Measurements from ENCODE around the gene DEPDC7. TPM values are rescaled to one million over a fixed set of nuclear protein-coding genes. Genes with fewer than 3 reads are reported as not detected.
"Not testable (repeated sequence)": the region's sequence is repeated elsewhere in the genome, so short reads cannot be mapped to it uniquely, and the experiment has no call there.

The DEPDC7 gene
- polyA plus RNA-seq, 1 experiment = 17.8 TPM

DNA sequence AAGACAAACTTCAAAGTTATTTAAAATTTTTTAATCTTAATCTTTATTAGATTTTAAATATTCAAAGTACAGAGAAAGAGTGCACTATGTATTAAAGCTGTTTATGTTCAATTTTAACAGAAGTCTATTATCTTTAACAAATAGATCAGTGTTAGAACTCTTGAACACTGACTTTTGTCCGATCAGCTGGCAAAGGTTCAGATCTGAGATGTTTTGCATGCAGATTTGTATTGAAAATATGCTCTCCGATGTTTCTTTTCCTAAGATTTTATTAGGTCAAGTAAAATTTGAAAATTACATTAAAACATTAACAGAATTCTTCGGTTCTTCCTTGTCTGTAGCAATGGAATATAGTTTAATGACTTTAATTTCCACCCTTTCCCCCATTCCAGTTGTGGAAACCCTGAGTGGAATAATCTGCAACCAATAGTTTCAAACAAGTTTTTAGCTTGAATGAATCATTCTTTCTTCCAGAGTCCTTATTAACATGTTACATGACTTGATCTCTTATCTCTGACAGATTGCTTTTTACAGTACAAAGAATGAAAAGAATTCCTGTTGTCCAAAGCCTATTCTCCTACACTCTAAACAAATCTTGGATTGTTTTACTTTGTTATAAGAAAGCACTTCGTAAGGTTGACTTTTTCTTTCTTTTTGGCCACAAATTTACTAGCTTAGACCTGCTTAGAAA, 12.3 kb downstream of the DEPDC7 start:
- Histone ChIP-seq H3K27ac (ENCODE audit: low read depth, low read length) (no peak overlapping the region), H3K4me3 (ENCODE audit: low read depth, low read length) (no peak overlapping the region), H3K9me3 (ENCODE audit: control insufficient read depth, insufficient read depth, low read length) (no peaks in the 10 kb centered on the region), H3K27me3 (ENCODE audit: control insufficient read depth, insufficient read depth, low read length) (no peaks in the 10 kb centered on the region)
- CTCF ChIA-PET = interaction anchor here (0.5 to 1.8 kb wide), 3 partner anchors 12 to 1146 kb away, joined by 3 to 8 read pairs (median 3); no protein-coding TSS in a partner anchor
- POLR2A ChIA-PET = interaction anchor here (0.5 to 3.0 kb wide), 3 partner anchors 8 to 12 kb away, joined by 3 to 13 read pairs (median 7); partner anchors contain the start of genes DEPDC7 and TCP11L1
- no peak for TF ChIP-seq CTCF (IDR thresholded peaks at IDR 0.05; ENCODE audit: low read depth, low read length)
- DNase-seq (ENCODE audit: low read depth, low spot score) = no peak

GRCh38 chr11:33028537-33028914, 12.8 kb downstream of the DEPDC7 start:
- TF ChIP-seq CTCF (IDR thresholded peaks at IDR 0.05; ENCODE audit: low read depth, low read length) = no peak
- H3K27ac ChIP-seq (ENCODE audit: low read depth, low read length) = peak overlapping the region; percentile 59
- no peaks in the 10 kb centered on the region for H3K27me3 ChIP-seq (ENCODE audit: control insufficient read depth, insufficient read depth, low read length)
- H3K4me3 ChIP-seq (ENCODE audit: low read depth, low read length) = no peak overlapping the region
- ChIA-PET POLR2A (interaction anchor here (1.7 to 3.0 kb wide), 2 partner anchors 11 to 12 kb away, joined by 7 to 13 read pairs; partner anchors contain the start of genes DEPDC7 and TCP11L1), CTCF (interaction anchor here (0.5 to 1.8 kb wide), 3 partner anchors 12 to 1145 kb away, joined by 3 to 8 read pairs (median 3); no protein-coding TSS in a partner anchor)
- DNase-seq (ENCODE audit: low read depth, low spot score) = no peak
- no peaks in the 10 kb centered on the region for H3K9me3 ChIP-seq (ENCODE audit: control insufficient read depth, insufficient read depth, low read length)

- not testable (repeated sequence) for H3K27me3 ChIP-seq (ENCODE audit: control insufficient read depth, insufficient read depth, low read length); H3K27ac ChIP-seq (ENCODE audit: low read depth, low read length); DNase-seq (ENCODE audit: low read depth, low spot score); H3K9me3 ChIP-seq (ENCODE audit: control insufficient read depth, insufficient read depth, low read length); H3K4me3 ChIP-seq (ENCODE audit: low read depth, low read length)
- ChIA-PET POLR2A (interaction anchor here (0.6 to 3.0 kb wide), 2 partner anchors 13 to 29 kb away, joined by 3 to 13 read pairs; partner anchors contain the start of gene DEPDC7), CTCF (interaction anchor here (0.6 to 0.9 kb wide), 3 partner anchors 10 to 377 kb away, joined by 3 to 8 read pairs (median 6); no protein-coding TSS in a partner anchor)
Measured at GRCh38 chr11:33029218-33029617, 13.5 kb downstream of the DEPDC7 start.

DNA sequence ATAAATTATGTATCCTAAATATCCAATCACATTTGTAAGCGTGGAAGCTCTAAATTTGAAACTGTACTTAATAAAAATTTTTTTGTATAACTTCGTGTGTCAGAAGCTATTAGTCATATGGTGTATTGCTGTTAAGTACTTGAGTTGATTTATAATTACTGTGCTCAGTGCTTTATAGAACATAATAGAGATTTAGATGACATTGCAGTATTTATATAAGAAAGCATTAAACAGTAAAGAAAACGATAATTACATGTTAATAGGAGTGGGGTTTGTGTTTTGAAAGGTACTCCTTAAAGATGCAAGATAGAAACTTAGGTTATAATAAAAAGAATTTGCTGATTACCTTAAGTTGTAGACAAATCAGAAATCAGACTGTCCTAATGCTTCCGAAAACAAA, 17.8 kb downstream of the DEPDC7 start:
- CTCF ChIA-PET = interaction anchor here (0.5 to 1.0 kb wide), 2 partner anchors 32 to 121 kb away, joined by 3 read pairs; no protein-coding TSS in a partner anchor
- no peaks in the 10 kb centered on the region for H3K27me3 ChIP-seq (ENCODE audit: control insufficient read depth, insufficient read depth, low read length)
- POLR2A ChIA-PET = interaction anchor here (0.6 kb wide), 1 partner anchor 206 kb away, joined by 5 read pairs; no protein-coding TSS in a partner anchor

GRCh38 chr11:33035011-33035410, 19.3 kb downstream of the DEPDC7 start:
- Histone ChIP-seq H3K9me3 (ENCODE audit: control insufficient read depth, insufficient read depth, low read length) (no peaks in the 10 kb centered on the region; the same call in 1 of the 2 replicates), H3K4me3 (ENCODE audit: low read depth, low read length) (no peak overlapping the region), H3K27me3 (ENCODE audit: control insufficient read depth, insufficient read depth, low read length) (no peaks in the 10 kb centered on the region), H3K27ac (ENCODE audit: low read depth, low read length) (no peak overlapping the region)
- CTCF ChIA-PET = interaction anchor here (0.7 kb wide), 1 partner anchor 20 kb away, joined by 4 read pairs; no protein-coding TSS in a partner anchor
- no peak for DNase-seq (ENCODE audit: low read depth, low spot score)
- POLR2A ChIA-PET = no interaction called here
- TF ChIP-seq CTCF (IDR thresholded peaks at IDR 0.05; ENCODE audit: low read depth, low read length) = no peak

More for the DNA sequence above, 17.8 kb downstream of the DEPDC7 start:
- Histone ChIP-seq H3K9me3 (ENCODE audit: control insufficient read depth, insufficient read depth, low read length) (no peaks in the 10 kb centered on the region), H3K4me3 (ENCODE audit: low read depth, low read length) (no peak overlapping the region), H3K27ac (ENCODE audit: low read depth, low read length) (no peak overlapping the region)
- TF ChIP-seq CTCF (IDR thresholded peaks at IDR 0.05; ENCODE audit: low read depth, low read length) = no peak
- no peak for DNase-seq (ENCODE audit: low read depth, low spot score)
